ENCODE results near the gene LGALS3BP.

DNA sequence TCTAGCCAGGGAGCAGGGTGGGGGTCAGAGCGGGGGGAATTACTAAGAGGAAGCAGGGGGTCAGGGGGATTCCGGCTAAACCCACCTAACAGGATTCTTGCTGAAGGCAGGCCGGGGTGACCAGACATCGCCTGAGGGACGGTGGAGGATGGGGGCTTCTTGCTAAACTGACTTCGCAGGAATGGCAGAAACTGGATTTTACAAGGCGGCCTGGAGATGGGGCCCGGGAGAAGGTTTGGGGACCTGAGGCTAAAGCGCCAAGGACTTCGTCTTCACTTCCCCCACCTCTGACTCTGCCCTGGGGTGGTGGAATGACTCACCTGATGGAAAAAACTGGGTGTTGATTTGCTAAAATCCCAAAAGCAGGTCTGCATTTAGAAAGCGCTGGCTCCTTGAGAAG is 23.5 kb downstream of the LGALS3BP start:
- TF ChIP-seq, protein P1, sequence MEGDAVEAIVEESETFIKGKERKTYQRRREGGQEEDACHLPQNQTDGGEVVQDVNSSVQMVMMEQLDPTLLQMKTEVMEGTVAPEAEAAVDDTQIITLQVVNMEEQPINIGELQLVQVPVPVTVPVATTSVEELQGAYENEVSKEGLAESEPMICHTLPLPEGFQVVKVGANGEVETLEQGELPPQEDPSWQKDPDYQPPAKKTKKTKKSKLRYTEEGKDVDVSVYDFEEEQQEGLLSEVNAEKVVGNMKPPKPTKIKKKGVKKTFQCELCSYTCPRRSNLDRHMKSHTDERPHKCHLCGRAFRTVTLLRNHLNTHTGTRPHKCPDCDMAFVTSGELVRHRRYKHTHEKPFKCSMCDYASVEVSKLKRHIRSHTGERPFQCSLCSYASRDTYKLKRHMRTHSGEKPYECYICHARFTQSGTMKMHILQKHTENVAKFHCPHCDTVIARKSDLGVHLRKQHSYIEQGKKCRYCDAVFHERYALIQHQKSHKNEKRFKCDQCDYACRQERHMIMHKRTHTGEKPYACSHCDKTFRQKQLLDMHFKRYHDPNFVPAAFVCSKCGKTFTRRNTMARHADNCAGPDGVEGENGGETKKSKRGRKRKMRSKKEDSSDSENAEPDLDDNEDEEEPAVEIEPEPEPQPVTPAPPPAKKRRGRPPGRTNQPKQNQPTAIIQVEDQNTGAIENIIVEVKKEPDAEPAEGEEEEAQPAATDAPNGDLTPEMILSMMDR (IDR thresholded peaks at IDR 0.05) = no peak
- no peak for TF ChIP-seq EZH2 (IDR thresholded peaks at IDR 0.05; ENCODE audit: borderline replicate concordance, insufficient read depth, low read depth, low read length, poor library complexity, severe bottlenecking)
